Right lobe of liver (tissue), 4 donors: ENCODE results near the gene EXOC7.

Experiments used
- CTCF ChIP-seq, 4 donors: fragments of 200-600 bp in 3 of 4; fragments of 450-650 bp in 1 of 4; IDR thresholded peaks; one replicate each; pipeline versions ENCODE4 v1.5.1 to v1.8.0; 2016 to 2022; ENCODE audit warnings: antibody characterized with exemption in 4 of 4, mild to moderate bottlenecking in 2 of 4
- POLR2A ChIP-seq: fragments of 450-650 bp; IDR thresholded peaks from one replicate; pipeline ENCODE4 v1.6.1; 2017; ENCODE audit warnings: antibody characterized with exemption, mild to moderate bottlenecking
- donor health status: DM: no; HTN: no; CAD: no.
- donor health status: DM: no; HTN: no; CAD: no.
- donor health status: DM: no; HTN: yes; CAD: no.

DNA sequence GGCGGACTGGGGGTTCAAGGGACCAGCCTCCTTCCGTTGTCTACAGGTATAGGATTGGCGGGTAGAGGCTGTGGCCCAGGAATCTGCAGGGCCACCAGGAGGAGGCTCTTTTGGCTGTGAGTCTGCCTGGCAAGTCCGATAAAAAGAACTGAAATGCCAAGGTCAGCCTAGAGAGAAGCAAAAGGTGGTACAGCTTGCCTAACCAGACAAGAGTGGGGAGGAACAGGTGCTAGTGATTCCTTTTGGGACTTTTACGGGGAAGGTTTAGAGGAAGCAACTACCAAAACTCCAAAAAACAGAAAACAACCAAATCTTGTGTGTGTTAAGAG, 70.8 kb downstream of the EXOC7 start:
- TF ChIP-seq CTCF (IDR thresholded peaks at IDR 0.05) (no peak), POLR2A (no peak)
